HG03520 (cell line): ENCODE measurements around the gene ARHGAP11A.
A peak's percentile ranks its signal among the peaks of the same experiment; 100 is the strongest.

Source experiments
- ATAC-seq: cut with Tn5 transposase; IDR thresholded peaks from one replicate; pipeline ENCODE4 v1.9.1; 2021; ENCODE audit warnings: mild to moderate bottlenecking, moderate library complexity; ENCODE audit not compliant: unreplicated experiment

The ARHGAP11A gene

DNA sequence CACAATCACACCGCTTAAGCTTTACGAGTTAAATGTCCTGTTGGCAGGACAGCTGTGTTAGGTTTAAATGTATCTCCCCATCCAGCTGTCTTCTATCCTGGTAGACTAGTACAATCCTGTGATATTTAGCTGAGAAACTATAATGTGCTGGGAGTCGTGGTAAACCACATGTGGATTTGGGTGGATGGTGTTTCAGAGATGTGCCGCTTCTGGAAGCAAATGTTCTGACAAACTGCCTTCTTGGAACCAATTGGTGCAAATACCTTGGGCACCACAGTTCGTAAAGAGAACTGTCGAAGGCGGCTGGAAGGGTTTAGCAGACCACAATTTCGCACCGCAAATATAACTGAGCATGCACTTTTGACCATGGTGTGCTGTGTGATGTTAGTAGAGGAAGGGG is 41.2 kb downstream of the ARHGAP11A start:
- no peak for ATAC-seq

DNA sequence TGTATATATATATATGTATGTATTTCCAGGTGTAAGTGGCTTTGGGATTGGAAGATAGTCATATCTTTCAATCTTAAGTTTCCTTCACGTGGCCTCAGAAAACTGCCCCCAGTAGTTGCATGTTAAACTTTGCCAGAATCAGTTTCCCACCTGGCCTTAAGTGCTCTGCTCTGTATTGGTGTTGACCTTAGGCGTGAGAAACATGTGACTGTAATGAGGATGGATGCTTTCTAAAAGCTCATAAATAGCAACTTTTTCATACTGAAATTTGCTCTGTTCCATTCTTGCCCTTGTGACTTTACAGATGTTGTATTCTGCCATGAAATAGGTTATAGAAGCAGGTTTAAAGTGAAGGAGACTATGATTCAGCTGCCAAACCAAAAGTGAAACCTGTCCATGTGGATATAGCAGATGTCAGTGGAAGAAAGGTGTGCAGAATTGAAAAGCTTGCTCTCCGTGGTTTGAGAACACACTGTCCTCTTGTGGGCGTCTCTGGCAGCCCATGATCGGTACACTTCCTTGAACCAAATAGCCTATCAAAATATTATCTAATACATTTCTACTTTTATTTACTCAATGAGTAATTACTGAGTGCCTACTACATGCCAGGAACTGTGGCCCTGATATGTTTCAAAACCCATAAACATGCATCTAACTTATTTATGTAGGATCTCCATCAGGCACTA is 42.0 kb downstream of the ARHGAP11A start:
- ATAC-seq: peak; percentile 61

DNA sequence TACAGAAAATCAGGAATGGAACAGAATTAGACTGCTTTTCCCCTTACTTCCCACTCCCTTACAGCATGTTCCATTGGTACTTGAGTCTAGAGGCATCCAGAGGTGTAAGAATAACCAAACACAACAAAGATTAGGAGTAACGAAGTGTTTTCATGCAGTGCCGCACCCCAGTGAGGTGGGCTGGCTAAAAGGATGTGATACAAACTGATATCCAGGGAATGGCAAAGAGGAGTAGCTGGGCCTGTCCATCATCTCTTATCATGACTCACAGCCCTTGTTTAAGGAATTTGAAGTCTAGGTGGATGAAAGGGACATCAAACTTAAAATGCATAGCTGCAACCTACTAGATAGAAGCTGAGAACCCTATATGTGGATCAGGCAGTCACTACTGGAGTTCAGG is 42.6 kb downstream of the ARHGAP11A start:
- ATAC-seq: no peak

DNA sequence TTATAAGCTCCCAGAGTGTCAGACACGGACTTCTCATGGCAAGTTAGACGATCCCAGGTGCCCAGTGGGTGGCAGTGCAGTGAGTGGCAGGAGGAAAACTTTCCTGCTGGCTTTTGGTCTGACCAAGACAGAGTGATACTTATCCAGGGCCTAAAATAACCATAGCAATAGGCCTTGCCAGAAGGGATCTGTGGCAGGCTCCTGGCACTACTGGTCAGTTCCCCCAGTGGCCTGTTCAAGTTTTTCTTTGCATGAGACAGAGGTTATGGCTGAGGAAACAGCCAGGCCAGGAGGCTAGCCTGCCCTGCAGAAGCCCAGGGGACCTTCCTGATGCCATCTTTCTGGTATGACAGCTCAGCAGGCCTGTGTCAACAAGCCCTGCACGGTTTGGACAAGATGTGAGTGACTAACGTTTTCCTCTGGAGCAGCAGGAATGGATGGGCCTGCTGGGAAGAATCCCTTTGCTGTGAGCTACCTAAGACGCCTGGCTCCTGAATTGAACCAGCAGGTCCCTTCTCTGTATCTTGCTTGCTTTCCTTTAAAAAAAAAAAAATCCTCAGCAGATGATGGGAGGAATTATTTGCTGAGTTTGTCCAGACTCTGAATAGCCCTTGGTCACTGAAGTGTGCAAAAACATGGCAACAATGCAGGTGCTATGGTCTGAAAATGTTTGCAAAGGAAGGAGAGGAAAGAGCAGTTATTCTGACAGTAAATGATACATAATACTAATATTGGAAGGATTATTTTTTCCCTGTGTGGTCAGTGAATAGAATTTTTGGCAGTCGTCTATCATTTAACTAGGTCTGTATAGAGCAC is 44.2 kb downstream of the ARHGAP11A start:
- ATAC-seq: no peak

DNA sequence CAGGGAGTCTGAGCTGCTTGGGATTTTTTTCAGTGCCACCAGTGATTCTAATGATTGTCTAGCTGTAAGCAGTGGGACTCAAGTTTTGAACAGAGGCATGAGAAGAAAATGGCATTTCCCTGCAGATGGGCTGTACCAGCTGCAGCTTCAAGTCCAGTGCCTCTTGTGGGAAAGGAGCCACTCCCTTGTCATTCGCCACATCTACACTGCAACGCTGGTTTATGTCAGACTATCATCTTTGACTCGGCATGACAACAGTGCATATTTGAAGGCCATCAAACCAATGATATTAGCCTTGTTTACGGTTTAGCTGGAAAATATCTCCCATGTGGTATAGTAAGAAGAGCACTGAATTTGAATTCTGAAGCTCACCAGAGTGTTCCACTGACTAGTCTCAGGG is 48.4 kb downstream of the ARHGAP11A start:
- no peak for ATAC-seq

DNA sequence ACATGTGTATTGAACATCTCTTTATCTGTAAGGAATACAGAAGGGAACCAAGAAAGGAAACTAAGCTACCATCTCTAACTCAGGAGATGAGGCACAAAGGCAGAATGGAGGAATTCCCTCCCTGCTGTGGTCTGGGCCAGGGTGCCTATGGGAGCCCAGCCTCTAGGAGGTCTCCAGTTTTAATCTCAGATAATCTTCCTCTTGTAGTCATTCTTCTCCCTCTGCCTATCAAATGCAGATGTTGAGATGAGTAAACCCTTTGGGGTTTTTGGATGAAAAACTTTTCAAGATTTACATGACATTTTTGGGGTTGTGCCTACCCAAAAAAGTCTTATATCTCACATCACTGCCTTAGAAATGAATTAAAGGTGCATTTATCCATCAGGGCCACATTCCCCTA is 49.5 kb downstream of the ARHGAP11A start:
- no peak for ATAC-seq

DNA sequence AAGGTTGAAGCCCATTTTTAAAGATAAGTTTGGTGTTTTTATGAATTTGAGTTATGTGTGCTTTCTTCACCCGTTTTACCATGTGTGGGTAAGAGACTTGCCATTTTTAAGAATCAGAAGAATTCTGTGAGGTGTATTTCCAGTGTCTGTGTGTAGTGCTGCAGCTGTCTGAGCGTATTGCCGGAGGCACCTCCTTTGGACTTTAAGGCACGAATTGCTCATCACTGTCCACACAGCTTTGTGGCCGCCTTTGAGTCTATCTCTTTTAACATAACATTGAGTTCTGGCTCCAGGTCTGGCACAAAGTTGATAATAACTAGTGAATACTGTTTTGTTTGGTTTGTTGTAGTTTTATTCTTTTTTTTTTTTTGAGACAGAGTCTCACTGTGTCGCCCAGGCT is 52.0 kb downstream of the ARHGAP11A start:
- no peak for ATAC-seq

DNA sequence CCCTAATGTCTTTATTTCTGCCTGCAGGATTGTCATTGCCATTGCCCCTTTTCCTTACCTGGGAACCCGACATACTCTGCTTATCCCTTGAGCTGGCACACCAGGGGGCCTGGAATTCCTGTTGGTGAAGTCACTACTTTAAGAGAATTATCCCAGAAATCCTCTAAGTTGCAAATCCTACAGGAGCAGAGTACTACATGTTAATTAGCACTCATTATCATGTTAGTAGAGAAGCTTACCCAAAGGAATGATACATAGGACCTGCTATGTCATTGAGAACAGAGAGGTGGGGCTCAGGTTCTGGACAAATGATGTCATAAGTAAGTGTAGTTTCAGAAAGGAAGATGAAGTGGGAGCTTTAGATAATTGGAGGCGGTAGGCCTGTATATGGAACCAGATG is 53.6 kb downstream of the ARHGAP11A start:
- no peak for ATAC-seq

DNA sequence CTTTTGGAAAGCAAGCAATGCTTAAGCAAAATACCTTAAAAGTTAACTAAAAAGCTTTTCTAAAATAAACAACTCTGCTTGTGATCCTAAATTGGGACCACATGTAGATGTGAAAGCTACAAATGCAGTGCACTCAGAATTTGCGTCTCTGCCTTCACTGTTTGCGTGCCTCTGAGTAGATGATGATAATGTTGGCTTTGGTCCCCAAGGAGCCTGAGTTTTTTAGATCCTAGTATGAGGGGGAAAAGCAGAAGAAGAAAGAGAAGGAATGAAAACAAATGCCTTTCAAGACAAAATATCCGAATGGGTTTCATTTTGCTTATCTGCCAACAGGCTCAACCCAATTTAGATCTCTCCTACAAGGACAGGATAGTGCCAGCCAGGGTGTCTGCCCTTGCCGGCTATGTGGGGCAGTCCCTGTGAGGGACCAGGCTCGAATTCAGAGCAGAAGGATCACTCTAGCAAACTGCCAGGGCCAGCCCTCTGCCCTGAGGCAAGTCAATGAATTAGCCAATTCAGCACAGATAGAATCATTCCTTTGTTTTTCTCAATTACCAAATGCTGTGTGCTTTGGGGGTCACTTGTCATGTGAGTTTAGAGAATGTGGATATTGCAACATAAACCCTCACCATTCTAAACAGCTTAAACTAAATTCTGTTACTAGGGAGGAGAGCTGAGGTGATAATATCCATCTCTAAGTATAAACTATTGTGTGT is 54.8 kb downstream of the ARHGAP11A start:
- ATAC-seq: no peak

DNA sequence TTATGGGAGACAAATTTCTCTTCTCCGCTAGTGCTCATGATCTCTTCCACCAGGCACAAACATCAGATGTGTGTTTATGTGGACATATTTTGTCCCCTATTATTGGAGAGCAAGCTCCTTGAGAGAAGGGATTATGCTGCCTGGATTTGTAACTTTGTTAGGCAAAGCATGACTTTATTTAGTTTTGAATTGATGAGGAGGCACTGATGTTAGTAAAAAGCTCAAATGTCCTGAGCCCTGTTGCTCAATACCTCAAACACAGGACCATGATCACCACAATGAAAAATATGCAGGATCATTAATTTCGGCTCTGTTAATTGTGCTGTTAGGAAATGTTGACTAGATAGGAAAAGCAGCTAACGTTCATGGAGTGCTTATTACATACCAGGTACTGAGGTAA is 55.3 kb downstream of the ARHGAP11A start:
- no peak for ATAC-seq

DNA sequence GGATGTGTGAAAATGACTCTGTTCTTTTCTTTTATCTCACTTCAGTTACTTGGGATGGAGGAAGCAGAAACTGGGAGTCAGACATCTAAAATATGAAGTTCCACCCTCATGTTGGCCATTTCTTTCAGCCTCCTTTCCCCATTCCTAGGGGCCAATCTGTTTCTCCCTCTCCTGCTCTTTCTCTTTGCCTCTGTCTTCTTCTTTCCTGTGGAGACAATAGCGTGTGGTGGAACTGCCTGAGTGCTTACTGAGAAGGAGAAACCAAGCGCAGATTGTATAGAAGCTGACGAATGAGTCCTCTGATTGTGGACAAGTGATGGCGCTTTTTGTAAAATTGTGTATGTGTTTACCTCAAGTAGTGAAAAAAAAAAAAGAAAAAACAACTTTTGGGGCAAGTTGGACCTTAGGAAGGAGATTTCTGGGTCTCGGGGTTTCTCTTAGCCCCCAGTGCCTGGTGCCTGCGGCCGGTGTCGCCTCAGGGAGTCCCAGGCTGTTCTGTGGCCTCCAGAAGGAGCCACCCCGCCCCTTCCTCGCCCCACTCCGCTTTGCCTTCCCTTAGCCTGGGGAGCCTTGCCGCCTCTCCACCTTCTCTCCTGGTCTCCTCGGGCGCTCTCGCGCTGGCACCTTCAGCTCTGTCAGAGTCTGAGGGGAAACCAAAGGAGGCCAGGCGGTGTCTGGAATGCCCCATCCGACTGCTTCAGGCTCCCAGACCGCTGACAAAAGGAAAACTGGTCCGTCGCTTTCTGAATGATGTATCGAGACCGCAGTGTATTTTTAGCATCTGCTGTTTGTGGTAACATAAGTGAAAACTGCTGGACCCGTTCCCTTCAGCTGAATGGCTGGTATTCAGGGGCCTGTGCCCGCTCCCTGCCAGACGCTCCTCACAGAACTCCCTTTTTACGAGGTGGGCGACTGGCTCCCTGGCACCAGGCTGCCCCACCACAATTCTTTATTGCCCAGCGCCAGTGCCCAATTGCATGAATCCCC is 56.3 kb downstream of the ARHGAP11A start:
- ATAC-seq: no peak

DNA sequence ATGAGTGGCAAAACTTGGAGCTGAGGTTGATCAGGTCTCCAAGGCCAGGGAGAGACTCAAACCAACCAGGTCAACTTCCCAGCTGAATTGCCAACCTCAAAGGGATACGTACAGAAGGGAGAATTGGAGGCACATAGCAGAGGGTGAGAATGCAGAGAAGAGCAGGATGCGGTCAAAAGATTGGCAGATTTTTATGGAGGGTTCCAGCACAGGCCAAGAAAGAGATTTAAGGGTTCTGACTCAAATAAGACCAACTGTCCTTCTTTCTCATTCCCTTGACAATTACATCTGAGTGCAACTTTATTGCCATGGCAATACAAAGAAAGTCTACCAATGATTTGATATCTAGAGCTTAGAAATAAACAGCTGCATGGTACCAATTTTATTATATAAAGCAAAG is 59.4 kb downstream of the ARHGAP11A start:
- no peak for ATAC-seq

DNA sequence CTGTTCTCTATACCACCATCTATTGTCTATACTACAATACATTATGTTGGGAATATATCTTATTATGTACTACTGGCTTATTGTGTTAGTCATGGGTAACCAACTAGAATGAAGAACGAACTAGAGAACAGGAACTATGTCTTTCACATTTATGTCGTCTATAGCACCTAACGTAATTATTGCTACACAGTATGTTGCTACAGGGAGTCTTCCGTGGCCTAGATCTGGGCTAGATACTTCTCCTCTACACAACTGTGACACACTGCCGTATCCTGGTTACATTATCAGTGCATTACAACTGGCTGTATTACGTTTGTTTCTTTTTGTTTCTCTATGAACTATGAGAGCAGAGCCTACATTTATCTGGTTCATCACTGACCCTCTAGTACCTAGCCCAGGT is 60.2 kb downstream of the ARHGAP11A start:
- no peak for ATAC-seq

DNA sequence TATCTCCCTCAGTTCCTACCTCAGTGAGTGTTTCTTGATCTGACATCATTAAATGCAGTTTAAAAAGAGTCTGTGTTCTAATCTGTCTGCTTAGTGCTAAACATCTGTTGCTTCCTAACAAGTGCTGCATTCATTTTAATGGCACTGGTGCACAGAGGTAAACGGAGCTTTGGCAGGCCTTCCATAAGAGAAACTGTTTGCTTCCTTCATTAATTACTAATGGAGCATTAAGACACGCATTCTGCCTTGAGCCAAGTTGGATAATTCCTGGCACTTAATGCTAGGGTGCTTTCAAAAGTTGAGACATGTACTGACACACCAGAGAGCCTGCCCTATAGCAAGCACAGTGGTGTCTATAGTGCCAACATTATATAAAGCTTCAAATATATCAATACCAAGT is 60.9 kb downstream of the ARHGAP11A start:
- ATAC-seq: no peak

DNA sequence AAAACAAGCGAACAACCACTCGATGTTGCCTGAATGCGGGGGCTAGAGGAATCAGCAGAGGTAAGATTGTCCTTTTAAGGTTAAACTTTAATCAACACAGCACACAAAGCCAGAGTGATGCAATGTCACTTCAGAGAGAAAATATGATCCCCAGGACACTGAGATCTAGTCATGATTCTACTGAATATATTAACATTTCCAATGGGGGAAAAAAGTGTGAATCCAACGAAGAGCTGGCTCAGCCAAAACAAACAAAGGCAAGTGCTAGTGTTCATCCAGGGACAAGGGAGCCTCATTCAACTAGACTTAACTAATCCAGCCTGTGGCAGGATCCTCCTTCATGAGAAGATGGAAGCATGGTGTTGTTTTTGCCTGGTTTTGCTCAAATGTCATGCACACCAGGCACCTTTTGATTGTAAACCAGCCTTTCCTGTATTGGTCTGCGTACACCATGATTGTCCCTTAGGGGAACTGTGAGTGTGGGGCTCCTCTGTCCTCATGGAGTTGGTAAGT is 62.0 kb downstream of the ARHGAP11A start:
- ATAC-seq: no peak

DNA sequence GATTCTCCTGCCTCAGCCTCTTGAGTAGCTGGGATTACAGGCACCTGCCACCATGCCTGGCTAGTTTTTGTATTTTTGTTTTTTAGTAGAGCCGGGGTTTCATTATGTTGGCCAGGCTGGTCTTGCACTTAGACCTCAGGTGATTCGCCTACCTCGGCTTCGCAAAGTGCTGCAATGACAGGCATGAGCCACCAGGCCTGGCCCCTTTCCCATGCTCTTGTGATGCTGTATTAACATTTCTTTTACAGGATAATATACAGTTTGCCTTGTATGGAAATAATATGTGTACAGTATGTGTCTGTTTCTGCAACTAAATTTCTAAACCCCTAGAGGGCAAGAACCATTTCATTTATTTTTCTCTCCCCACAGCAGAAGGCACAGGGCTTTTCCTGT is 64.0 kb downstream of the ARHGAP11A start:
- ATAC-seq: no peak

DNA sequence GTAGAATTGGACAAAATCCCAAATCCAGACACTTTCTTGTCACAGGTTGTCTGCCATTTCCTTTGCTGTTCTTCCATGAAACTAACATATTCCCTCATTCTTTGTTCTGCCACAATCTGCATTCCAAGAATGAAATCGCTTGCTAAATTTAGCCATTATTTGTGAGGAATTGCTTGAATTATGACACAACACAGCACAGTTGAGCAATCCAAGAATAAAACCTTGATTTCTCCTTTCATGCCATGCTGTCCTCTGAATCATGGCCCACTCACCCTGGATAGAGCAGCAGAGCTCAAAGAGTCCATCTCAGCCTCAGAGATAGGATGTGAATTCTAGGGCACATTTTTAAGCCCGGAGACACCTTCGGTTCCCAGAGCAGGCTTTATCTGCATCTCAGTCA is 67.3 kb downstream of the ARHGAP11A start:
- no peak for ATAC-seq

DNA sequence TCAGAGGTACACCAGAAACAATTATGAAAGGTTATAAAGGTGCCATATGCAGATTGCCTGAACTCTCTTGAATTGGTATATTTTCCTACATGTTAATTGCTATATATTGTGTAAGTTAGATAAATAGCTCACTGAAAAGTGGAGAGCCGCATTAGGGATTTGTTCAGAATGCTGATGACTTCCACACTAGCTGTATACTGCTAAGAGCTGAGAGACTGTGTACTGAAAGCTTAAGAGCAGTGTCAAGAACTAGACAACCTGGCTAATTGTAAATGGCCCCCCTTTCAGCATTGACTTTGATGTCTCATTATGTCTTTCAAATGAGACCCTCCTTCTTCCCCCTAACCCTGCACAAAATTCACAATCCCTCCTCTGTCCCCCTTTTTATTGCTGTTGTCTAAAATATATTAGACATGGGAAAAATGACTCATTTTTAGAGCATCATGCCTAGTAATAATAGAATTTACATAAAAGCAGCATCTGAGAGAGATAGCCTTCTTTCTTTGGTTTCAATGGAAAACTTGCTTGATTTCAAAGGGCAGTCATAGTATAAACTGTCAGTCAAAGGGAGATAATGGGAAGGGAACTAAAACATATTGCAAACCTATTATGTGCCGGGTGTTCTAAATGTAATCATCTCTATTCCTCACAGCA is 67.8 kb downstream of the ARHGAP11A start:
- no peak for ATAC-seq

DNA sequence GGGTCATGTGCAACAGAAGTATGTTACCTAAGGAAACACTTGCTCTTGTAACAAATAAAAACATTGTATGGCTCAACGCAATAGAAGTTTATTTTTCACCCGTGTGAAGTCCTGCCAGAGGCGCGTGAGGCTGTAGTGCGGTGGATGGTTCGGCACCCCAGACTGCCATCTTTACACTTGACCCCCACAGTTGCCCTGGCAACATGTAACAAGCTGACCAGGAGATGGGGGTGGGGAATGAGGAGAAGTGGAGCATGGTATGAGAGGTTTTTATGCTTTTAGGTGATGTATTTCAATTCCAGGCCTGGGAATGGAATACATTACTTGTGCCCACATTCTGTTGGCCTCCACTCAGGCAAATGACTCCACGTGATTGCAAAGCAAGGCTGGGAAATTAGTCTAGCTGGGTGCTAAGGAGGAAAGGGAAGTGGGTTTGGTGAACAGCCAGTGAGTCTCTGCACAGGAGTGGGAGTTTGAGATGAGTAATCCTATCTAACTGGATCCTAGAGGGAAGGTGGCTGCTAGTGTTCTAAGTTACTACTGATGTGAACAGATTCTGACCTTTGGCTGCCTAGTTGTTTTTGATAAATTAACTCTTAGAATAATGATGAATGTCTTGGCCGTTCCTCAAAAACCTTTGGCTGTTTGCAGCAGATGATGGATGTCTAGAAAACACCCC is 68.7 kb downstream of the ARHGAP11A start:
- no peak for ATAC-seq
